Anterior cingulate cortex (tissue), 58 donors: ENCODE results near the gene ANKMY2.
"Not testable (repeated sequence)": the region's sequence is repeated elsewhere in the genome, so short reads cannot be mapped to it uniquely, and the experiment has no call there.

Experiments used
- DNase-seq, 58 donors: peaks; one replicate each; lab custom pipeline; 2025; lab: John Stamatoyannopoulos, UW

Gene ANKMY2

GRCh38 chr7:16660702-16661464 is 15.3 kb upstream of the ANKMY2 start:
- DNase-seq = no peak

- not testable (repeated sequence) for DNase-seq
Measured at GRCh38 chr7:16659854-16660497, 14.4 kb upstream of the ANKMY2 start.

GRCh38 chr7:16657656-16658279 is 12.2 kb upstream of the ANKMY2 start:
- no peak for DNase-seq

- no peak for DNase-seq
Measured at GRCh38 chr7:16656141-16656540, 10.6 kb upstream of the ANKMY2 start.

GRCh38 chr7:16655394-16655793 is 9.8 kb upstream of the ANKMY2 start:
- no peak for DNase-seq

GRCh38 chr7:16652888-16653287 is 7.3 kb upstream of the ANKMY2 start:
- DNase-seq = no peak

GRCh38 chr7:16652240-16652583 is 6.7 kb upstream of the ANKMY2 start:
- no peak for DNase-seq

GRCh38 chr7:16651396-16652239 is 6.1 kb upstream of the ANKMY2 start:
- no peak for DNase-seq

GRCh38 chr7:16650266-16650665 is 4.7 kb upstream of the ANKMY2 start:
- no peak for DNase-seq

- DNase-seq = no peak
Measured at GRCh38 chr7:16649196-16649595, 3.6 kb upstream of the ANKMY2 start.

GRCh38 chr7:16648551-16648950 is 3.0 kb upstream of the ANKMY2 start:
- DNase-seq = no peak

- DNase-seq = no peak
Measured at GRCh38 chr7:16647435-16647960, 1.9 kb upstream of the ANKMY2 start.

- DNase-seq = peak in 10 of 58 donors; percentile 36 to 66 (median 54)
Measured at GRCh38 chr7:16646472-16647072, 1.0 kb upstream of the ANKMY2 start.

- peak in 32 of 58 donors; percentile 6 to 64 (median 33) for DNase-seq
Measured at GRCh38 chr7:16644636-16645592, 640 bp downstream of the ANKMY2 start.

GRCh38 chr7:16644157-16644556 is 1.4 kb downstream of the ANKMY2 start:
- no peak for DNase-seq

- DNase-seq = no peak
Measured at GRCh38 chr7:16638282-16639280, 7.0 kb downstream of the ANKMY2 start.

GRCh38 chr7:16637379-16637778 is 8.2 kb downstream of the ANKMY2 start:
- DNase-seq = no peak
